ENCODE data around the gene FYN. TPM values are rescaled to one million over a fixed set of nuclear protein-coding genes. Genes with fewer than 3 reads are reported as not detected.

The FYN gene
- total RNA-seq, 1 donor: 91.9 TPM

- no peak for DNase-seq (ENCODE audit: low read depth)
- H3K4me3 ChIP-seq (ENCODE audit: low read depth, low read length): no peak overlapping the region
- no peak for TF ChIP-seq CTCF (IDR thresholded peaks at IDR 0.05; ENCODE audit: insufficient read depth, low read length)
These were observed 77.7 kb downstream of the FYN start for GRCh38 chr6:111795558-111795957.

GRCh38 chr6:111794727-111795452, 78.4 kb downstream of the FYN start:
- no peak for DNase-seq (ENCODE audit: low read depth)
- no peak for TF ChIP-seq CTCF (IDR thresholded peaks at IDR 0.05; ENCODE audit: insufficient read depth, low read length)
- no peak overlapping the region for H3K4me3 ChIP-seq (ENCODE audit: low read depth, low read length)

DNA sequence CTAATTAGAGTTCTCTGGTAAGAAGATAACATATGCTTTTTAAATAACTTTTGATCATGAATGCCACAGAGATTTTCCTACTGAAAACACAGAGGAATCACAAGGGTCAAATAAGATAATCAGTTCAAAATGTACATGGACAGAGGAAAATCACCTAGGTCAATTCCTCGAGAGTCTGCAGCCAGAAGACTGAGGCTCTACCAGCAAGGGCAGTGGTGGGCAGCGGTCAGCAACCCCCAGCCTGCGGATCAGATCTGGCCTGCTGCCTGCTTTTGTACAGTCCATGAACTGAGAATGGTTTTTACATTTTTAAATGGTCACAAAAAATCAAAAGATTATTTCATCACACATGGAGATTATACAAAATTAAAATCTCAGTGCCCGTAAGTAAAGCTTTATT, 79.0 kb downstream of the FYN start:
- no peak for DNase-seq (ENCODE audit: low read depth)
- TF ChIP-seq CTCF (IDR thresholded peaks at IDR 0.05; ENCODE audit: insufficient read depth, low read length): no peak
- no peak overlapping the region for H3K4me3 ChIP-seq (ENCODE audit: low read depth, low read length)

DNA sequence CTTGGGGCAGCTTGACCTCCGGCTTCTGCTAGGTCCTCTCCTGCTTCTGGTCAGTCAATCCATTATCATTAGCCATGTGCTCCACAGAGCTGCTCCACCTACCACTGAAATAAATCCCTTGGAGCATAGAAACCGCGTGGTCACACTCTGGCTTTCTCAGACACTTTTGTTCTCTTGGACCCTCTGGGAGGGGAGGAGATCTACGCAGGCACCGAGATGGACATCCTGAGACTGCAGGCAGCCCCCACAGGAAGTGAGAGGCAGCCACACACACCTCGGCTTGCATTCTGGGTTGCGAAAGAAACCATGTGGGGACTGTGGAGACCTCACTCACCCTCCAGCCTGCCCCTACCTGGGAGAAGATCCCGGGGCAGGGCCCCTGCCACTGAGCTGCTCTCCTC, 79.5 kb downstream of the FYN start:
- H3K4me3 ChIP-seq (ENCODE audit: low read depth, low read length): no peak overlapping the region
- DNase-seq (ENCODE audit: low read depth): no peak
- TF ChIP-seq CTCF (IDR thresholded peaks at IDR 0.05; ENCODE audit: insufficient read depth, low read length): no peak

GRCh38 chr6:111792914-111793700, 80.1 kb downstream of the FYN start:
- DNase-seq (ENCODE audit: low read depth): no peak
- no peak for TF ChIP-seq CTCF (IDR thresholded peaks at IDR 0.05; ENCODE audit: insufficient read depth, low read length)
- H3K4me3 ChIP-seq (ENCODE audit: low read depth, low read length): no peak overlapping the region

DNA sequence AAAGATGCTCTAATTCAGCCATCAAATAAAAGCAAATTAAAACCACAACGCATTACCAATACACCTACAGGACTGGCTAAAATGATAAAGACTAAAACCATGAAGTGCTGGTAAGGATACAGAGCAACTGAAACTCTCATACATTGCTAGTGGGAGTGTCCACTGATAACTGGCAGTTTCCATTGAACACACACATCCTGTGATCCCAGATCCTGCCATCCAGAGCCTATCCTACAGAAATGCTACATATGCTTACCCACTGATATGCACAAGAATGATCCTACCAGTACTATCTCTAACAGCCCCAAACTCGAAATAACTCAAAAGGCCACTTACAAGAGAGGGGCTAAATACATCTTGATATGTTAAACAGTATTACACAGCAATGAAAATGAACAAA, 81.0 kb downstream of the FYN start:
- no peak overlapping the region for H3K4me3 ChIP-seq (ENCODE audit: low read depth, low read length)
- TF ChIP-seq CTCF (IDR thresholded peaks at IDR 0.05; ENCODE audit: insufficient read depth, low read length): no peak
- DNase-seq (ENCODE audit: low read depth): no peak

All from fibroblast of the aortic adventitia (primary cell).